SK-N-SH (cell line): ENCODE results near the gene ANGPTL1.

Source experiments
- CTCF ChIP-seq: fragments of 200-600 bp; sonication (generic); IDR thresholded peaks from 2 replicates; pipeline ENCODE4 v1.6.1; 2017; ENCODE audit warnings: antibody characterized with exemption, mild to moderate bottlenecking, moderate library complexity
- FOXJ3 ChIP-seq: sonication (generic); formaldehyde crosslinking; IDR thresholded peaks from 2 replicates; pipeline ENCODE4 v1.5.1; 2020; ENCODE audit warnings: mild to moderate bottlenecking, missing genetic modification reagents
- FOXM1 ChIP-seq: IDR thresholded peaks from 2 replicates; pipeline ENCODE4 v1.4.0; 2012; ENCODE audit warnings: low read depth, mild to moderate bottlenecking
- JUND ChIP-seq: IDR thresholded peaks from 2 replicates; pipeline ENCODE4 v1.4.0; 2012
- MEF2A ChIP-seq: IDR thresholded peaks from 2 replicates; pipeline ENCODE4 v1.4.0; 2012; ENCODE audit warnings: low read depth, borderline replicate concordance
- RCOR1 ChIP-seq: fragments of 150-350 bp; IDR thresholded peaks from 2 replicates; pipeline ENCODE4 v1.6.1; 2017; ENCODE audit warnings: antibody characterized with exemption, low read length
- RFX5 ChIP-seq: IDR thresholded peaks from 2 replicates; pipeline ENCODE4 v1.6.1; 2012; ENCODE audit warnings: mild to moderate bottlenecking, improper control_type of control experiment, low read length
- SMC3 ChIP-seq: IDR thresholded peaks from 2 replicates; pipeline ENCODE4 v1.6.1; 2012; ENCODE audit warnings: low read depth, low read length, improper control_type of control experiment
- TF ChIP-seq, protein P1 (sequence below): IDR thresholded peaks from 2 replicates; pipeline ENCODE4 v1.4.0; 2012; ENCODE audit warnings: low read depth

GRCh38 chr1:178844436-178844835 is 26.4 kb downstream of the ANGPTL1 start:
- no peak for TF ChIP-seq RFX5
- no peak for TF ChIP-seq FOXJ3
- no peak for TF ChIP-seq FOXM1
- TF ChIP-seq RCOR1: no peak
- TF ChIP-seq, protein P1, sequence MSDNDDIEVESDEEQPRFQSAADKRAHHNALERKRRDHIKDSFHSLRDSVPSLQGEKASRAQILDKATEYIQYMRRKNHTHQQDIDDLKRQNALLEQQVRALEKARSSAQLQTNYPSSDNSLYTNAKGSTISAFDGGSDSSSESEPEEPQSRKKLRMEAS: no peak
- TF ChIP-seq SMC3: no peak
- no peak for TF ChIP-seq CTCF
- TF ChIP-seq MEF2A: no peak
- no peak for TF ChIP-seq JUND
